Thyroid gland (tissue), 4 donors: ENCODE results near the gene VMP1. TPM values are rescaled to one million over a fixed set of nuclear protein-coding genes. Genes with fewer than 3 reads are reported as not detected.

ENCODE experiments used
- DNase-seq, 2 donors: peaks; one replicate each; pipeline ENCODE4 v3.0.0-alpha.2; 2019
- H3K27ac ChIP-seq, 3 donors: fragments of 200-600 bp; sonication (generic); 1 replicate in 2 of 3; 2 replicates in 1 of 3; pipeline ENCODE4 v1.5.1; 2016 to 2019; ENCODE audit warnings: mild to moderate bottlenecking in 1 of 3, moderate library complexity in 1 of 3
- H3K27me3 ChIP-seq: fragments of 200-600 bp; sonication (generic); one replicate; pipeline ENCODE4 v1.5.1; 2019
- H3K36me3 ChIP-seq, 2 donors: fragments of 200-600 bp; sonication (generic); one replicate each; pipeline ENCODE4 v1.5.1; 2016 to 2019
- H3K4me1 ChIP-seq, 2 donors: fragments of 200-600 bp; sonication (generic); one replicate each; pipeline ENCODE4 v1.5.1; 2017 to 2019
- H3K4me3 ChIP-seq, 3 donors: fragments of 200-600 bp; sonication (generic); replicated peaks in 1 of 3; 1 replicate in 2 of 3; 2 replicates in 1 of 3; pipeline ENCODE4 v1.5.1; 2016; ENCODE audit warnings: mild to moderate bottlenecking in 1 of 3
- H3K9me3 ChIP-seq: fragments of 200-600 bp; sonication (generic); one replicate; pipeline ENCODE4 v1.5.1; 2017
- CTCF ChIP-seq, 6 experiments: fragments of 200-600 bp in 3 of 6; fragments of 450-650 bp in 3 of 6; sonication (generic) in 3 of 6; IDR thresholded peaks; one replicate each; pipeline ENCODE4 v1.5.1; 2016 to 2019; ENCODE audit warnings: antibody characterized with exemption in 6 of 6, mild to moderate bottlenecking in 2 of 6, inconsistent platforms in 1 of 6, moderate library complexity in 1 of 6
- POLR2A ChIP-seq, 2 donors: fragments of 450-650 bp; IDR thresholded peaks; one replicate each; pipeline ENCODE4 v1.6.1; 2017; ENCODE audit warnings: antibody characterized with exemption in 2 of 2, mild to moderate bottlenecking in 2 of 2, moderate library complexity in 1 of 2
- WGBS, 2 donors: methylation state at CpG; one replicate each; pipeline ENCODE4 v1.1.5; 2017; 5-methylcytosine and 5-hydroxymethylcytosine counted together
- intact Hi-C: fragments of 100-400 bp; cut with DNase I; formaldehyde crosslinking; loops from one replicate; pipeline ENCODE4 v1.15.1; 2023
- total RNA-seq, 4 donors: library from RNA; depleted of rRNA; stranded (reverse); fragments of >200 nt; gene quantifications; one replicate each; pipeline ENCODE4 v1.2.3, GENCODE V29; 2016

The VMP1 gene
- total RNA-seq, 4 donors from 2014 or later, result 98.5 to 168 (median 125) TPM

DNA sequence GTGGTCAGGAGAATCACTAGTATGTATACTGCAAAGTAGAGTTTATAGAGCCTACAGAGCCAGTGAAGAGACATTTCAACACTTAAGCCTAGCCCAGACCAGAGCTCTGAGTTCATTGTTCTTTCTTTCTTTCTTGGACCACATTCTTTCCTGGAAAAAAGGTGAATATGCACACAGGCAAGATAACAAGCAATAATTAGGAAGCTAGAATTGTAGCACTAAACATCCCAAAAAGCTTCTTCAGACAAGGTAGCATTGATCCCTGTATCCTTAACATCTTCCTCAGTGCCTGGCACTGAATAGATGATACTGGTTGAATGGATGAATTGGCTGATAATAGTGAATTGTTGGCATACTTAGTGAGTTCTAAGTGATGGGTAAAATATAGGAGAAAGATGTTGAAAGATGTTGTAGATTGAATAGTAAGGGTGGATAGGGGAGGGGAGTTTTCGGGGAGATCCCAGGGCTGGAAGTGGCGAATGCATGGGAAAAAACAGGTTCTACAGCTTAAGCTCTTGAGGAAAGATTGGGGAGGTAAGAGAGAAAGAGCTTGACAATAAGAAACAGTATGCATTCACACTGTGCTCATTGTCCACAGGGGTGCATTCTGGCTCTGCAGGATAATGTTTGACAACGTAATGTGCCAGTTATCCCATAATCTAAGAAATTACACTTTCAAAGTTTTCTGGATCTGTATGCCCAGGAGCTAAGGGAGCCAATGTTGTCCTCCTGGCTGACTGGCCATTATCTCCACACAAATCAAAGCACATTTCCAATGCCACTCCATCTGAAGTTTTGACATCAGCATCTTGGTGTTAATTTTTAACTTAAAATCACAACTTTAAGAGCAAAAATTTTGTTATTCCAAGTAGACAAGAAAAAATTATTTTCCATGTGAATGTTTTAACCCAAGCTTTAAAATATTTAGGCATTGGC is 149.7 kb downstream of the VMP1 start:
- no peaks in the 10 kb centered on the region for H3K27me3 ChIP-seq
- no peak overlapping the region for H3K27ac ChIP-seq
- intact Hi-C loops, result no loop called here
- H3K9me3 ChIP-seq, result no peaks in the 10 kb centered on the region
- no peak for DNase-seq
- H3K4me1 ChIP-seq, result peaks cover 0 to 23% of the 10 kb centered on the region in 2 donors
- no peak overlapping the region for H3K4me3 ChIP-seq
- H3K36me3 ChIP-seq, result peaks cover 0 to 4% of the 10 kb centered on the region in 2 donors
- TF ChIP-seq CTCF (IDR thresholded peaks at IDR 0.05) (no peak), POLR2A (IDR thresholded peaks at IDR 0.05) (no peak)
- WGBS, 2 donors, result 68 to 74% methylated on average over 3 of the region's 3 CpGs

DNA sequence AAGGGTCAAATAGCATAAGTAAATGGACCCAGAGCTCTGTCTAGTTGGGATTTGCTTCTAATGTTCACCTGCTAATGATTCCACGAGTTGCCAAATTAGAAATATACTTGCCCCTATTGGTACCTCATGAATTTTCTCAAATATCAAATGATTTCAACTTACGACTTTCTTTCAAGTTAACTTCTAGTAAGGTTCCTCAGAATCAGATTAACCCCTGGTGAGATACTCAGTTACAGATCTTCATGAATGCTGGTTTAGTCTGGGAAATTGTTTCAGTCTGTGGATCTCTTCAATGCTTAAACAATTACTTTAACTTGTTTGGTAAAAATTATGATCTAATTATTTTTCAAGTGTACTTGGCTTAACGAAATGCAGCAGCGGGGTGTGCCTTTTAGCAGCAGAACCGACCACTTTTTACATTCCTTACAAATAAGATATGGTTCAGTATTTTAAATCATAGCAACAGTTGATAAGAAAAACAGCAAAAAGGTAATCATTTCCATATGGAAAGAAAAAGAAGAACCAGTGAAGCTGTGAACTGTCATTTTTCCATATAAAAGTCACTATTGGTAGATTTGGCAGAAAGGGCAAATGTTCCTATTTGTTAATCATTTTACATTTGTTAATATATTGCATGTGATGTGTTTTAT is 150.8 kb downstream of the VMP1 start:
- WGBS, 2 donors, result 83 to 84% methylated on average over 5 of the region's 5 CpGs
- TF ChIP-seq POLR2A (IDR thresholded peaks at IDR 0.05), result no peak
- no peak for TF ChIP-seq CTCF (IDR thresholded peaks at IDR 0.05)
- Histone ChIP-seq H3K4me1 (peaks cover 0 to 11% of the 10 kb centered on the region in 2 donors), H3K27ac (no peak overlapping the region), H3K4me3 (no peak overlapping the region), H3K36me3 (peaks cover 0 to 5% of the 10 kb centered on the region in 2 donors), H3K27me3 (no peaks in the 10 kb centered on the region), H3K9me3 (no peaks in the 10 kb centered on the region)
- no peak for DNase-seq
- intact Hi-C loops, result no loop called here

- intact Hi-C loops, result no loop called here
- no peak for DNase-seq
- Histone ChIP-seq H3K36me3 (peaks cover 0 to 5% of the 10 kb centered on the region in 2 donors), H3K4me3 (no peak overlapping the region), H3K27ac (no peak overlapping the region), H3K27me3 (no peaks in the 10 kb centered on the region), H3K4me1 (peaks cover 0 to 5% of the 10 kb centered on the region in 2 donors), H3K9me3 (no peaks in the 10 kb centered on the region)
- WGBS, 2 donors, result 64 to 83% methylated on average over 3 of the region's 3 CpGs
- no peak for TF ChIP-seq POLR2A (IDR thresholded peaks at IDR 0.05)
- TF ChIP-seq CTCF (IDR thresholded peaks at IDR 0.05), result no peak
Observed at GRCh38 chr17:59858932-59859331, 151.5 kb downstream of the VMP1 start.

DNA sequence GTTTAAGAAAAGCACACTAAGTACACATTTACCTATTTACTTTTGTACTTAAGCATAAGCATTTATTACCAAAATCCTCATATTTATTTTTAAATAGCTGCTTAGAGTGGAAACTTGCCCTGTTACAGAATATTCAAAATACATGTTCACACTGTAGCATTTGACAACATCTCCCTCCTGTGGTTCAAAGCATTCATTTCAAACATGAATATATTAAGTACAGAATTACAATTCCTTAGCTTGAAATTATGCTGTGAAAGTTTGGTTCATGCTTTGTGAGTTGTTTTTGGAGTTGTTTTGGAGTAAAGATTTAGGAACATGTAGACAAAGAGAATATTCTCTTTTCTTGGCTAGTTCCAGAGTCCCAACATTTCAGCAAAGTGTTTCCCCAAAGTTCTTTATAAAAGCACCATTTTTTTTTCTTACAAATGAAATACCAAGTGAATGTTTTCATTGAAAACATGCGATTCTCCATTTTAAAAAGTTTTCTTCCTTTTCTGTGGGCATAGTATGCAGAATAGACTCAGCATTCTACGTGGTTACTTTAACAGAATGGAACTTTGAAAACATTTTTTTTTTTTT is 152.1 kb downstream of the VMP1 start:
- no peak overlapping the region for H3K4me3 ChIP-seq
- TF ChIP-seq POLR2A (IDR thresholded peaks at IDR 0.05), result no peak
- TF ChIP-seq CTCF (IDR thresholded peaks at IDR 0.05), result peak in 4 of 6 experiments; percentile 47 to 83 (median 64)
- no peaks in the 10 kb centered on the region for H3K9me3 ChIP-seq
- no peak overlapping the region for H3K27ac ChIP-seq
- peaks cover 0 to 4% of the 10 kb centered on the region in 2 donors for H3K4me1 ChIP-seq
- no peak for DNase-seq
- H3K36me3 ChIP-seq, result peaks cover 0 to 5% of the 10 kb centered on the region in 2 donors
- H3K27me3 ChIP-seq, result no peaks in the 10 kb centered on the region
- intact Hi-C loops, result no loop called here
- WGBS, 2 donors, result 79 to 81% methylated on average over 2 of the region's 2 CpGs
